Activated T-cell treated with anti-CD3 and anti-CD28 coated beads, Interleukin-2, amount 50 U/mL, for 48 hours (primary cell): ENCODE data around the gene SLC12A6.

ENCODE experiments used
- DNase-seq, 2 experiments: peaks; one replicate each; pipeline ENCODE4 v3.0.0-alpha.2; 2020

SLC12A6 gene

GRCh38 chr15:34327906-34328305, 9.7 kb downstream of the SLC12A6 start:
- no peak for DNase-seq

DNA sequence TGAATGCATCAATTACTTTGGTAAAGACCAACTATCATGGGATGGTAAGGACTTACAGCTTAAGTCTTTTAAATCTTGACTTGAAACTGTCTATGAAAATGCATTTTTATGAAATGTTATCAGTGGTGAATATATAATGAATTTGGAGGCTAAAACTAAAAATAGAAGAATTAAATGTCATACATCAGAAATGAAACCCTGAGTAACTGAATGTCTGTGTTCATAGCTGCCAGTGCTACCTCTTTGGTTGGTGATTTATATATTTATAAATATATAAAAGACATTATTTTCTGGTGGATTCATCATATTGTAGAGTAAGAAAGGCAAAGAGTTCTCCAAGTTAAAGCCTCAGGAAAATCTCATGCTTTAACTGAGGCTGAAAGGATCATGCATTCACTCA, 12.2 kb downstream of the SLC12A6 start:
- no peak for DNase-seq

DNA sequence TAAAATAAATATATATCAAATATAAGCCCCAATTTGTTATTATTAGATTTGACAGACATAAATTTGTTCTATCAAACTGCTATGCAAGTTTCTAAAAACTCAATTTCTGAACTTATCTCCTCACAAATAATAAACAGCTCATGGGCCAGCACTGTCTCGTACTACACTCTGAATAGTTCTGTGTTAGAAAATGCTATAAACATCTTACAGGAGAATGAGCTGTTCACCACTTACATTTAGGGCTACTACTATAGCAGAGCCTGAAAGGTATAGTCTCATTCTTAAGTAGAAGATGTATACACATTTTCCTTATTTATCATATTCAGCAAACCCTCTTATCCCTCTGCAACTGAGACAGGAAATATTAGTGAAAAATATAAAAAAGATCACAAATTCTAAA, 12.6 kb downstream of the SLC12A6 start:
- DNase-seq: no peak

DNA sequence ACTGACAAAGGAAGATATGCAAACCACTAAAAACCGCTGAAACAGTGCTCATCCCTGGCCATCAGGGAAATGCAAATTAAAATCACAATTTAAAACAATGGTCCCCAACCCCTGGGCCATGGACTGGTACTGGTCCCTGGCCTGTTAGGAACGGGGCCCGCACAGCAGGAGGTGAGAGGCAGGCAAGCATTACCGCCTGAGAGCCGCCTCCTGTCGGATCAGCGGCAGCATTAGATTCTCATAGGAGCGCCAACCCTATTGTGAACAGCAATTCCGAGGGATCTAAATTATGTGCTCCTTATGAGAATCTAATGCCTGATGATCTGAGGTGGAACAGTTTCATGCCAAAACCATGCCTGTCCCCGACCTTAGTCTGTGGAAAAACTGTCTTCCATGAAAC, 14.4 kb downstream of the SLC12A6 start:
- no peak for DNase-seq

GRCh38 chr15:34318277-34319079, 19.1 kb downstream of the SLC12A6 start:
- no peak for DNase-seq

DNA sequence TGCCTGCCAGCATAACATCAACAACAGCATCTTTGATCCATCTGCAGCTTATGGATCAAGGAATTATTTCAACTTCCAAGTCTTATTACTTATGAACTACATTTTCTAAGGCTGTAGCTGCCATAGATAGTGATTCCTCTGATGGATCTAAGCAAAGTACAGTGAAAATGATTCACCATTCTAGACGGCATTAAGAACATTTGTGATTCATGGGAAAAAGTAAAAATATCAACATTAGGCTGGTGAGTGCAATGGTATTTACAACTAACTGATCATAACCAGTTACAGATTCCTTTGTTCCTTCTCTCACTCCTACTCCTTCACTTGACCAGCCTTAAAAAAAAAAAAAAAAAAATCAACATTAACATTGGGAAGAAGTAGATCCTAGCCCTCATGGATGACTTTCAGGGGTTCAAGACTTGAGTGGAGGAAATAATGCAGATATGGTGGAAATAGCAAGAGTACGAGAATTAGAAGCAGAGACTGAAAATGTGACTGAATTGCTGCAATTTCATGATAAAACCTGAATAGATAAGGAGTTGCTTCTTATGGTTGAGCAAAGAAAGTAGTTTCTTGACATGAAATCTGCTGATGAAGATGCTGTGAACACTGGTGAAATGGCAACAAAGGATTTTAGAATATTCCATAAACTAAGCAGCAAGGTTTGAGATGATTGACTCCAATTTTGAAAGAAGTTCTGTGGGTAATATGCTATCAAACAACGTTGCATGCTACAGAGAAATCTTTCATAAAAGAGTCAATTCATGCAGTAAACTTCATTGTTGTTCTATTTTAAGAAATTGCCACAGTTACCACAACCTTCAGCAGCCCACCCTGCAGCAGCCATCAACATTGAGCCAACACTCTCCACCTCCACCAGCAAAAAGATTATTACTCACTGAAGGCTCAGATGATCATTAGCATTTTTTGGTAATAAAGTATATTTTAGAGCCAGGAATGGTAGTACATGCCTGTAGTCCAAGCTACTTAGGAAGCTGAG, 22.8 kb downstream of the SLC12A6 start:
- no peak for DNase-seq

DNA sequence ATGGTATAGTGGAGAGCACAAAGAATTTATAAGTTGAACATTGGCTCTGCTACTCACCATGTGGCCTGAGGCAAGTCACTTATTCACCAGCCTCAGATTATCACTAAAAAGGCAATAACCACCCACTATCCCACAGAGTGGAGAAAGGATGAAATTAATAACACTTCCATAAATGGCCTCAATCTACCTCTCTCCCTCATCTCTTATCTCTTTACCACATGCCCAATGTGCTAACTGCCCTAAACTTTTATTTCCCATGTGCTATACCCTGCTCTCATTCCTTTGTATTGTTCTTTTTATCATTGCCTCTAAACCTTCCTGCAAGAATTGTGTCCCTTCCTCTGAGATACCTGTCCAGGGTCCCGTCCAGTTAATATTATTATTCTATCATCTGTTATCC, 26.0 kb downstream of the SLC12A6 start:
- DNase-seq: no peak

GRCh38 chr15:34304613-34305012, 33.0 kb downstream of the SLC12A6 start:
- no peak for DNase-seq

DNA sequence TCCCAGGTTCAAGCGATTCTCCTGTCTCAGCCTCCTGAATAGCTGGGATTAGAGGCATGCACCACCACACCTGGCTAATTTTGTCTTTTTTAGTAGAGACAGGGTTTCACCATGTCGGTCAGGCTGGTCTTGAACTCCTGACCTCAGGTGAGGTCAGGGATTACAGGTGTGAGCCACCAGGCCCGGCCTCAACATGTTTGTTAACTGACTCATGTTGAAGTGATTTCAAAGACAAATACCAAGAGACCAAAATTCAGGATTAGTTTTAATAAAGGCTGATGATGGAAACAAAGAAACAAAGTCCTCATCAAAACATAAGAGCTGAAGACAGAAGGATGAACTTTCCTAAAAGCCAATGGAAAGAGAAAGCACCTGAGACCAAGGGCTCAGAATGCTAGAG, 36.5 kb downstream of the SLC12A6 start:
- DNase-seq: no peak

GRCh38 chr15:34297059-34297458, 40.5 kb downstream of the SLC12A6 start:
- DNase-seq: no peak

DNA sequence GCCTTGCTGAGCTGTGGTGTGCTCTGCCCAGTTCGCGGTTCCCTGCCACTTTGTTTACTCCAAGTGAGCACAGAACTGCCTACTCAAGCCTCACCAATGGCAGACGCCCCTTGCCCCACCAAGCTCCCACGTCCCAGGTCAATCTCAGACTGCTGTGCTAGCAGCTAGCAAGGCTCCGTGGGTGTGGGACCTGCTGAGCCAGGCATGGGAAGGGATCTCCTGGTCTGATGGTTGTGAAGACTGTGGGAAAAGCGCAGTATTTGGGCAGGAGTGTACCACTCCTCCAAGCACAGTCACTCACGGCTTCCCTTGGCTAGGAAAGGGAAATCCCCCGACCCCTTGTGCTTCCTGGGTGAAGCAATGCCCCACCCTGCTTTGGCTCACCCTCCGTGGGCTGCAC, 45.0 kb downstream of the SLC12A6 start:
- DNase-seq: no peak

DNA sequence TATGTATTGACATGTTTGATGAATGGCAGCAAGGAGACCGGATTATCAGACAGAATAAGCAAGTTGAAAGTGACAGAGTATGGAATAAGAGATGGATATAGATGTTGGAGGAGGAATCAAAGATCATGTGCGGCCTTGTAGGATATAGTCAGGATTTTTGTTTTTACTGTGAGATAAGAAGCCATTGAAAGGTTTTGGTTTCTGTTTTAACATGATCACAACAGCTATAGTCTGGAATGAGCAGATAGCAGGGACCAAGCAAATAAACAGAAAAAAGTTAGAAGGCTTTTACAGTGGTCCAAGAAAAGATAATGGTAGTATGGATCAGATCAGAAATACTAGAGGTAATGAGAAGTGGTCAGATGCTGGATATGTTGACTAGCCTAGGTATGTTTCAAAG, 52.6 kb downstream of the SLC12A6 start:
- DNase-seq: no peak

DNA sequence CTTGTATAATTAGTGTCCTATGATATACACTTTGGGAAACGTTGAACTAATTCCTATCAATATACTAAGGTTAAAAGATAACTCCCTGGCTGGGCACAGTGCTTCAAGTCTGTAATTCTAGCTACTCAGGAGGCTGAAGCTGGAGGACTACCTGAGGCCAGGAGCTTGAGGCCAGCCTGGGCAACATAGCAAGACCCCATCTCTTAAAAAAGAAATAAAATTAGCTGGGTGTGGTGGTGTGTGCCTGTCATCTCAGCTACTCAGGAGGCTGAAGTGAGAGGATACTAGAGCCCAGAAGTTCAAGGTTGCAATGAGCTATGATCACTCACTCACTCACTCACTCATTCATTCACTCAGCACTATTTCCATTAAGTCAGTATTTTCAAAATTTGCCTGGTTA, 55.2 kb downstream of the SLC12A6 start:
- DNase-seq: no peak

- DNase-seq: no peak
These were observed 57.4 kb downstream of the SLC12A6 start for GRCh38 chr15:34280193-34280592.

GRCh38 chr15:34279368-34279767, 58.2 kb downstream of the SLC12A6 start:
- DNase-seq: no peak

DNA sequence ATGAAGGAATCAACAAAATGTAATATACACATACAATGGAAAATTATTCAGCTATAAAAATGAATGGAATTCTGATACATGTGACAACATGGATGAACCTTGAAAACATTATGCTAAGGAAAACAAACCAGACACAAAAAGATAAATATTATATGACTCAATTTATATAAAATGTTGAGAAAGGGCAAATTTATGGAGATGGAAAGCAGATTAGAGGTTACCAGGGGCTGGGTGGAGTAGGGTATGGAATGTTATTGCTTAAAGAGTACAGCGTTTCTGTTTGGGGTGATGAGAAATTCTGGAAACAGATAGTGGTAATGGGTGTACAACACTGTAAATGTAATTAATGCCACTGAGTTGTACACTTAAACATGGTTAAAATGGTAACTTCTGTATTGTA, 61.9 kb downstream of the SLC12A6 start:
- no peak for DNase-seq

DNA sequence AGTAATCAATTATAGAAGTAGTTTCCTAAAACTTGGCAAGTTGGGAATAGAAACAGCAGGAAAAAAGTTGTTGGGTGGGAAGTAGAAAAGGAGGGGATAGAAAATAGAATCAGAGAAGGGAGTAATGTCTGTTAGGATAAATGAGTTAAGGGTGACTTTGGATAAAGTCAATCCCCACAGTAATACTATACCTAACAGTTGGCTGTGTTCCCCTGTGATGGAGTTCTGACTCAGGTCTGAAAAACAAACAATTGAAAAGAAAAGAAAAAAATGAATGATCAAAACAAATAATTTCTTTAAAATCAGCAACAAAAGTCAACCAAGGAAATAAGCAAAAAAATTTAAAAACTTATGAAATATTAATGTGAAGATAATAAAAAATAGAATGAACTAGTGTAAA, 62.4 kb downstream of the SLC12A6 start:
- no peak for DNase-seq

GRCh38 chr15:34271493-34271892, 66.1 kb downstream of the SLC12A6 start:
- DNase-seq: no peak

DNA sequence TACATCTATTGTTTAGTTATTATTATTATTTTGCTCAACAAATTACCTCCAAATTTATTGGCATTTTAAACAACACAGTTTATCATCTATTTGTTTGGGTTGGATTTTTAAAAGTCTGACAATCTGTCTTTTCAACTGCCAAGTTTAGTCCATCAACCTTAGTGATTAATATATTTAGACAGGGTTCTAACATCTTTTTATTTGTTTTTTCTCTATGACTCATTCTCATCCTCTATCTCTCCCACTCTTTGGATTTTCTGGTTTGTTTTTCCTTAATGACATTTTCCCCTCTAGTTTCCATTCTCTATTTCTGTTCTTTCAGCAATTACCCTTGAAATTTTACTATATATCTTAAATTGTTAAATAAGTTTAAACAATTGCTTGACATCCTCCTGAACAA, 70.8 kb downstream of the SLC12A6 start:
- DNase-seq: no peak

DNA sequence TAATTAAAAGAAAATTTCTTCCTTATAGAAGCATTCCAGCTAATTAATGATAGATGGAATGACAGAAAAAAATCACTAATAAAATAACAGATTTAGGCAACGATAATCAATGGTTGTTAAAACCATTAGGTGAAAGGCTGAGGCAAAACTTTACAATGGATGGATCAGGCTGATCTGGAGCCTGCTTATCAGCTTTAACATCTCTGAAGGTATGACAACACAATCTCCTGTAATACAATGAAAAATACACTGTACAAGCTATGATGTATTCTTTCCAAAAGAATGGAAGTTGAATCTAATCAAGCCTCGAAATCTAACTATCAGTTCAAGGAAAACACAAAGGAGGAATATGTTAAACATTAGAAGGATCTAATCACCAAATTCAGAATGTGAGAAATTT, 73.5 kb downstream of the SLC12A6 start:
- no peak for DNase-seq

GRCh38 chr15:34262362-34262761, 75.2 kb downstream of the SLC12A6 start:
- no peak for DNase-seq

DNA sequence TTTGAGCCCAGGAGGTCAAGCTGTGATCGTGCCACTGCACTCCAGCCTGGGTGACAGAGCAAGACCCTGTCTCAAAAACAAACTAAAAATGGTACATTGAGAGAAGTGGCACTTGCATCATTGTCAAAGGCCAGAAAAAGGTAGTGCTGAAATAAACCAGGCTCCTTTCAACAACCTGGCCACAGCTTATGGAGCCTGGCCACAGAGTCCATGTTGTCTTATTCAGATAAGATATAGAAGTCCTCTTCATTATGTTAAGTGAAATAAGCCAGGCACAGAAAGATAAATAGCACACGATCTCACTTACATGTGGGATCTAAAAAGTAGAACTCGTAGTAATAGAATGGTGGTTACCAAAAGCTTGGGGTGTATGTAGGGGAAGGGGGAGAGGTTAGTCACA, 78.0 kb downstream of the SLC12A6 start:
- DNase-seq: no peak

GRCh38 chr15:34258151-34258550, 79.4 kb downstream of the SLC12A6 start:
- no peak for DNase-seq

- no peak for DNase-seq
These were observed 85.0 kb downstream of the SLC12A6 start for GRCh38 chr15:34252545-34252944.
